Transverse colon (tissue), 4 donors: ENCODE data around the gene PIEZO2.

ENCODE experiments used
- EP300 ChIP-seq: sonication (generic); formaldehyde crosslinking; IDR thresholded peaks from one replicate; pipeline ENCODE4 v1.6.1; 2017; ENCODE audit warnings: antibody characterized with exemption, low read depth
- POLR2A ChIP-seq: fragments of 450-650 bp; IDR thresholded peaks from one replicate; pipeline ENCODE4 v1.6.1; 2016; ENCODE audit warnings: antibody characterized with exemption, mild to moderate bottlenecking, moderate library complexity
- POLR2AphosphoS5 ChIP-seq, 3 donors: sonication (generic); formaldehyde crosslinking; IDR thresholded peaks; one replicate each; pipeline ENCODE4 v1.6.1; 2016; ENCODE audit warnings: antibody characterized with exemption in 3 of 3
- TF ChIP-seq, protein P1 (sequence below), 5 experiments: fragments of 200-600 bp in 3 of 5; fragments of 450-650 bp in 2 of 5; sonication (generic) in 3 of 5; IDR thresholded peaks; 1 replicate in 2 of 5; 2 replicates in 3 of 5; pipeline ENCODE4 v1.5.1; 2016 to 2017; ENCODE audit warnings: antibody characterized with exemption in 5 of 5, inconsistent platforms in 3 of 5, mild to moderate bottlenecking in 2 of 5, moderate library complexity in 1 of 5

DNA sequence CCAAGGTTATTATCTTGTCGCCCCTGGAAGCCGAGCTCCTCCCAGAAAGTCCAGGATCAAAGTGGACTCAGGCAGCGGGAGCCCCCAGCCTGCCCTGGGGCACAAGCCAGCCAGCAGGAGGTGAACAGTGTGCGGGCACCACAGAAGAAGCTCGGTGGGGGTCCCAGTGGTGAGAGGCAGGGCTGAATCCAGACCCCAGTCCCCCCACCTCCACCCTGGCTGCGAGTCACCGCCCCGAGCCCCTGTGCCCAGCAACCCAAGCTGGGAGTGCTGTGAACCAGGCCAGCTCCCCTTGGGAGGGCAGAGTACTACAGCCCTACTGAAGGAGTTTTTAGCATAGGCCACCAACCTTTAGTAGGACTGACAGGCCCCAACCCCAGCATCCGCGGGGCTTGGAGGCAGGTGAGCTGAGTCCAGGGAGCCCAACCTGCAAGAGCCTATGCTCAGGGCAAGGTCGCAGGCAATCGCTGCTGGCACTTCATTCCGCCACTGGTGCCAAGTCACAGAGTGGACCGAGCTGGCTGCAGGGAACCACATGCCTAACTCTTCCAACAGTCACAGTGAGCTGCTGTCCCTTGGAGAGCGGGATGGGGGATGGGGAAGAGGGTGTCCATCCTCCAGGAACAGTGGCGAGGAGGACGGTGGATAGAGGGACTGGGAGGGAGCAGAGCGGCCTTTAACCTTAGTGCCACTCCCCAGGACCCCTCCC, 3.0 kb downstream of the PIEZO2 start:
- TF ChIP-seq POLR2AphosphoS5 (IDR thresholded peaks at IDR 0.05) (no peak), EP300 (no peak), POLR2A (no peak)
- TF ChIP-seq, protein P1, sequence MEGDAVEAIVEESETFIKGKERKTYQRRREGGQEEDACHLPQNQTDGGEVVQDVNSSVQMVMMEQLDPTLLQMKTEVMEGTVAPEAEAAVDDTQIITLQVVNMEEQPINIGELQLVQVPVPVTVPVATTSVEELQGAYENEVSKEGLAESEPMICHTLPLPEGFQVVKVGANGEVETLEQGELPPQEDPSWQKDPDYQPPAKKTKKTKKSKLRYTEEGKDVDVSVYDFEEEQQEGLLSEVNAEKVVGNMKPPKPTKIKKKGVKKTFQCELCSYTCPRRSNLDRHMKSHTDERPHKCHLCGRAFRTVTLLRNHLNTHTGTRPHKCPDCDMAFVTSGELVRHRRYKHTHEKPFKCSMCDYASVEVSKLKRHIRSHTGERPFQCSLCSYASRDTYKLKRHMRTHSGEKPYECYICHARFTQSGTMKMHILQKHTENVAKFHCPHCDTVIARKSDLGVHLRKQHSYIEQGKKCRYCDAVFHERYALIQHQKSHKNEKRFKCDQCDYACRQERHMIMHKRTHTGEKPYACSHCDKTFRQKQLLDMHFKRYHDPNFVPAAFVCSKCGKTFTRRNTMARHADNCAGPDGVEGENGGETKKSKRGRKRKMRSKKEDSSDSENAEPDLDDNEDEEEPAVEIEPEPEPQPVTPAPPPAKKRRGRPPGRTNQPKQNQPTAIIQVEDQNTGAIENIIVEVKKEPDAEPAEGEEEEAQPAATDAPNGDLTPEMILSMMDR (IDR thresholded peaks at IDR 0.05), result no peak
